A172 (cell line): Measurements from ENCODE around the gene DOCK1. TPM values are rescaled to one million over a fixed set of nuclear protein-coding genes. Genes with fewer than 3 reads are reported as not detected.

ENCODE experiments used
- DNase-seq: peaks from one replicate; pipeline ENCODE4 v3.0.0-alpha.2; 2015; ENCODE audit warnings: low spot score
- total RNA-seq: library from RNA; depleted of rRNA; stranded (reverse); fragments of >200 nt; shearing (Covaris generic); gene quantifications from 2 replicates; pipeline ENCODE4 v1.2.3, GENCODE V29; 2014; rRNA removed

Gene DOCK1
- total RNA-seq, 1 experiment from 2014 or later = 29.8 TPM

DNA sequence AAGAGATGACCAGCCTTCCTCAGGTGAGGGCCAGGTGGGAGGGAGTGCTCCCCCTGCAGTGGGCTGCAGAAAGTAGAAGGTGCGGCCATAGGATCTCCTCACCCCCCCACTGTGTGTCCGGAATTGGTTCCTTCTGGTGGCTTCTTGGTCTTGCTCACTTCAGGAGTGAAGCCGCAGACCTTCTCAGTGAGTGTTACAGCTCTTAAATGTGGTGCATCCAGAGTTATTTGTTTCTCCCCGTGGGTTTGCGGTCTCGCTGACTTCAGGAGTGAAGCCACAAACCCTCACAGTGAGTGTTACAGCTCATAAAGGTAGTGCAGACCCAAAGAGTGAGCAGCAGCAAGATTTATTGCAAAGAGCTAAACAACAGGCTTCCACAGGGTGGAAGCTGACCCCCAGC lies 553.6 kb downstream of the DOCK1 start:
- DNase-seq = no peak

GRCh38 chr10:127459918-127460317 lies 554.7 kb downstream of the DOCK1 start:
- no peak for DNase-seq

- no peak for DNase-seq
These were observed 557.5 kb downstream of the DOCK1 start for GRCh38 chr10:127462643-127463295.

DNA sequence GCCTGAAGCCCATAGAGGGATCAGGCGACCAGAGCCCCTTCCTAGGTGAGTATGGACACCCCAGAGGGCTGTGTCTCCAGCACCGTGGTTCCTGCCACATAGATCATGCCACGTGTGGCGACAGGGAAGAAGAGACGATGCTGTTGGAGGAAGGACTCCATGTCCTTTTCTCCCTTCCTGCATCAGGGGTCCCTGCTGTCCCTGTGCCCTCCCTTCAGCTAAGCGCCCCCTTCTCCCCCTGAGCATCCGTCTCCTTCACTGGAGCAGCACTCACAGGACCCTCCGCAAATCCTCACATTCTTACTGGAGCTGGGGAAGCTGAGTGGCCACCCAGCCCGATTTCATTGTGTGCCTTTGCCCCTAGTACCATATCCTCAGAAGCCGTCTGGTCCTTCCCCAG lies 558.3 kb downstream of the DOCK1 start:
- DNase-seq = no peak

DNA sequence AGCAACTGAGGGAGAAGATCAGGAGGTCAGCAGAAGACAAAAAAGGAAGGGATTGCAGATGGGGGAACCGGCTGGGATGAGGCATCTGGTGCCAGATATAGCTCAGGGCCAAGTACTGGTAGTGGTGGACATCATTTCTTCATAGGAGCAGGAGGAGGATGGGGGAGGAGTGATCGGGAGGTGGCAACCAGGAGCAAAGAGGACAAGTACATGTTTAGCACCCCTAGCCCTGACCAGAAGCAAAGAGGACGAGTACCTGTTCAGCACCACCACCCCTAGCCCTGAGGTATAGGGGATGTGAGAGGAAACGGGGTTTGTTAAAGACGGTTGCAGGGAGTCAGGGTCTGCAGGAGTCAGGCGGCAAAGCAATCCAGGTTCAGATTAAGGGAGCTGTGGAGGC lies 559.3 kb downstream of the DOCK1 start:
- DNase-seq = no peak

- no peak for DNase-seq
These were observed 562.6 kb downstream of the DOCK1 start for GRCh38 chr10:127467811-127468210.

DNA sequence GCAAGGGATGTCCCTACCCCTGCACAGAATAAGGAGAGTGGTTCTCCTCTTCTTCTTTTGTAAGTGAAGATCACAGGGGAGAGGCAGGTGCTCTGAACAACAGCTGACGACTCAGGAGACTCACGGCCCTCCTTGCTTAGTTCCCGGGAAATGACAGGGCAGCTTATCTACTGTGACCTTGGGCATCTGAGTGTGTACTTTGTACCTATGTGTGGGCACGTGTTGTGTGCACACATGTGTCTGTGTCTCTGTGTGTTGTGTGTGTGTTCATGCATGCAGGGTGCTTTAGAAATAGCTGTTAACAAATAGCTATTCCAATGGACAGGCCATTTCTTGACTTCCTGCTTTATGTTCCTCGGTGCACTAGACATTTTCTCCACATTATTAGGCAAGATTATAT lies 563.4 kb downstream of the DOCK1 start:
- no peak for DNase-seq

GRCh38 chr10:127470911-127471310 lies 565.7 kb downstream of the DOCK1 start:
- DNase-seq = no peak

- no peak for DNase-seq
These were observed 567.7 kb downstream of the DOCK1 start for GRCh38 chr10:127472976-127473375.

DNA sequence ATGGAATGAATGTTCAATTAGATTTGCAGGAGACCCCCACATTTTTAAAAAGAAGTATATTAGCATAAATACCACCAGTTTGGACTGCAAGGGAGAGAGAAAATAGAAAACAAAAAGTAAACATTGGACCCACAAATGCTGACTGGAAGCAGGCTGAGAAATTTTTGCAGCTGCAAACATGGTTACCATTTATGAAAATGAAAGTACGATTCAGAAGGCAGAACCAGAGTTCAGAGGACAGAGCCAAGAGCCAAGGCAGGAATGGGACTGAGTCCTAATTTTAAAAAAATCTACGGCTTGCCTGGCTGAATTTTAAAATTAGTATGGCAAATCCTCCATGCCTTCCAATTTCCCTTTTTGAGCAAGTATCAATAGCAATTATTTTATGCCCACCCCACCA lies 569.3 kb downstream of the DOCK1 start:
- no peak for DNase-seq

GRCh38 chr10:127485153-127485857 lies 580.1 kb downstream of the DOCK1 start:
- peak; percentile 61 for DNase-seq

DNA sequence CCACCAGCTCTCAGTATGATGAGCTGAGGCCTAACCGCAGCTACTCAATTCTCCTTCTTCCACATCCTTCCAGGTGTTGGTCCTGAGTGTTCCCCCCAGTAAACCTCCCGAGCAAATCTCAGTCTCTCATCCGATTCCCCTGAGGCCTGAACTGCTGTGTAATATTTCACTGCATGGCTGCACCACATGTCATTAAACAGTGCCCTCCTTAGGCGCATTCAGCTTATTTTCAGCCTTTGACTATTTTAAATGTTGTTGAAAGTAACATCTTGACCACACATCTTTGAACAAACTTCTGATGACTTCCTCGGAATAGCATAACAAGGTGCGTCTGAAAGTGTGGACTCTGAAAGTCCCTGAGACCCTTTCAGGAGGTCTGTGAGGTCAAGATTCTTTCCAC lies 581.1 kb downstream of the DOCK1 start:
- DNase-seq = no peak

DNA sequence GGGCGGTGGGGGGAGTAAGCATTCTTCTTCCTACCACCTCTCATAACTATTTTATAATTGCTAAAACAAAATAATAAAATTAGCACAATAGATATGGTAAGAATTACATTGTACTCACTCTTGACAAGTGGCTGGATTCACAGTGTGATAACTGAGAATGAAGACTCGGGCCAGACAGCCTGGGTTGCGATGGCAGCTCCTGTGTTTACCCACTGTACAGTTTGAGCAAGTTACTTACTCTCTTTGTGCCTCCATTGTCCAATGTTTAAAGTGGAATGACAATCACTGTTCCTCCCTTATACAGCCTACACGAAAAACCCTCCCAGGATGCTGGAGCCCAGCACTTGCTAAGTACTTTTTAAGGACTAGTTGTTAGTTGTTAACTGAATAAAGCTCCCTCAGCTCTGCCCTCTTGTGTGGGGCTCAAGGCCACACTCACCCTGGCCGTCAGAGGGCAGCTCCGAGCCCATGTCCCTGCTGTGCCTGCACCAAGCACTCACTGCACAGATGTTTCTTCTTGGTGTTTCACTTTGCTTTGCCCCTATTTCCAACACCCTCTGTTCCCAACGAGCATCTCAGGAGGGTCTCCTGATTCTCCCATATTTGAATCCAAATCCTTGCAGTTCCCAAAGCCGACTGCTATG lies 587.5 kb downstream of the DOCK1 start:
- DNase-seq = no peak

DNA sequence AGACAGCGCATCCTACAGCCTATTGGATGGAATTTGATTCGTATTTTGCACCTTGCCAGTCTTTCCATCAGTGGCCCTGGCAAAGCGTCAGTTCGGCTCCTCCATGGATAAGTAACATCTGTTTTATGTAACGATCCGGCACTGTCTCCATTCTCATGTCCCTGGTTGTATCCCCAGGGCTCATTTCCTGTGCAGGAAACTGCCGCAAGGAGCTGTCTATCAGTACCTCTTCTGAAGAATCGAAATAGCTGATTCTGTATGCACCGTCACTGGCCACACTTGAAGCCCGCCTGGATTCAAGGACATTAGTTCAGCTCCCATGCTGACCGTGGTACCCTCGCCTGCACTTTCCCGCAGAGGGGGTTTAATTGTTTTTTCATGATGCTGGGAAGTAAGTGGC lies 590.8 kb downstream of the DOCK1 start:
- DNase-seq = no peak

- DNase-seq = no peak
These were observed 592.5 kb downstream of the DOCK1 start for GRCh38 chr10:127497685-127498084.

- DNase-seq = no peak
These were observed 592.9 kb downstream of the DOCK1 start for GRCh38 chr10:127498087-127498486.

DNA sequence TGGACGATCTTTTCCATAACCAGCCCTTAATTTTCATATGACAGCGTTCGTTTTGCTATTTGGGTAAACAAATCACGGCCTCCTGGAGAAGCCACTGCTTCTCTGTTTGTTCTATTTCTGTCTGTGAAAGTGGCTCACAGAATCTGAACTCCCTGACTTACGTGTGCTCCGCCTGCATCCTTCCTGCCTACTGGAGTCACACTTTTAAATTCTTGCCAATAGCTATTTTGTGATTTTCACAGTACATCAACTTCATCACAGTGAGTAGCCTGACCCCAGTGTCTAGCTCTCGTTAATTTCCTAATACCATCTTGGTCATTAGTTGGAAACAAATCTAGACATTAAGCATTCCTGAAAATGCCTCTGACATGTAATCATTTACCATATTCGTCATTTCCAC lies 594.9 kb downstream of the DOCK1 start:
- no peak for DNase-seq

Other genes starting within 250 kb of the DOCK1 start
- 0.57 TPM in 1 of 2 replicates, not detected in the other for gene C10orf90, start 234.7 kb upstream of the DOCK1 start, total RNA-seq